Measurements from ENCODE around the gene CFAP99. TPM values are rescaled to one million over a fixed set of nuclear protein-coding genes. Genes with fewer than 3 reads are reported as not detected.

Gene CFAP99
- not detected in 2 replicates for total RNA-seq

DNA sequence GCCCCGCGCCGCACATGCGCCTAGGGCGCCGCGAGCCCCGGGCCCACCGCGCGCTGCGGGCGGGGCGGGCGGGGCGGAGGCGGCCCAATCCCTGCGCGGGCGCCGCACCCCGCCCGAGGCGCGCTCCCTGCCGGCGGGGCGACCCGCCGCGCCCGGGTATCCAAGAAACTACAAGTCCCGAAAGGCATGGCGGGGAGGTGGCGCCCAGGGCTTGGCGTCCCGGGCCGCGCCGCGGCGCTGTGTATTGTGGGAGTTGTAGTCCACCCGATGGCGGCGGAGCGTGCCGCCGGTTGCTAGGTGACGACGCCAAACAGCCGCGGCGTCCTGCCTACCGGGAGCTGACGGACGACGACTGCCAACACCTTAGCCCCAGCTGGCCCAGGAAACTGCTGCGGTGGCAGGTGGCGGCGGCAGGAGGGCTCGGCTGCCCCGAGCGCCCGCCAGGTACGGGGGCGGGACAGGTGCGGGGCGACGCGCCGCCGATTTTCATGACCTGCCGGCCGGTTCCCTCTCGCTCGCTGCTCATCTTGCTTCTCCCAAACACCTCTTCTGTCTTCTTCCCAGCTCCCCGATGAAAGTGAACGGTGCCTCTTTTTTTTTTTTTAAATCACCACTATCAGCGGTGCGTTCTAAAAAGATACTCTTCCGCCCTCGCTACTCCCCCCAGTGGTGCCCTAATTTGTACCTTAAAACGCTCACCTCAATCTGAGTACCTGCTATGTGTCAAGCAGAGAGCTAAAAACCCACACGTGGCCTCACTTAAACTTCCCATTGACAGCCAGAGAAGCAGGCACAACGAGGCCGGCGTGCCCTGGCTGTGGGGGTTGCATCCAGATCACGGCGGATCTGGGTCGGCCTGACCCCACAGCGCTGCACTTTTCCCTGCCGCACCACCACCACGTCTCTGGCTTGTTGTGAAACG, at the start of gene CFAP99:
Gene CFAP99 (plus strand): TSS at position 306 of the 922 bp plus-strand sequence.

DNA sequence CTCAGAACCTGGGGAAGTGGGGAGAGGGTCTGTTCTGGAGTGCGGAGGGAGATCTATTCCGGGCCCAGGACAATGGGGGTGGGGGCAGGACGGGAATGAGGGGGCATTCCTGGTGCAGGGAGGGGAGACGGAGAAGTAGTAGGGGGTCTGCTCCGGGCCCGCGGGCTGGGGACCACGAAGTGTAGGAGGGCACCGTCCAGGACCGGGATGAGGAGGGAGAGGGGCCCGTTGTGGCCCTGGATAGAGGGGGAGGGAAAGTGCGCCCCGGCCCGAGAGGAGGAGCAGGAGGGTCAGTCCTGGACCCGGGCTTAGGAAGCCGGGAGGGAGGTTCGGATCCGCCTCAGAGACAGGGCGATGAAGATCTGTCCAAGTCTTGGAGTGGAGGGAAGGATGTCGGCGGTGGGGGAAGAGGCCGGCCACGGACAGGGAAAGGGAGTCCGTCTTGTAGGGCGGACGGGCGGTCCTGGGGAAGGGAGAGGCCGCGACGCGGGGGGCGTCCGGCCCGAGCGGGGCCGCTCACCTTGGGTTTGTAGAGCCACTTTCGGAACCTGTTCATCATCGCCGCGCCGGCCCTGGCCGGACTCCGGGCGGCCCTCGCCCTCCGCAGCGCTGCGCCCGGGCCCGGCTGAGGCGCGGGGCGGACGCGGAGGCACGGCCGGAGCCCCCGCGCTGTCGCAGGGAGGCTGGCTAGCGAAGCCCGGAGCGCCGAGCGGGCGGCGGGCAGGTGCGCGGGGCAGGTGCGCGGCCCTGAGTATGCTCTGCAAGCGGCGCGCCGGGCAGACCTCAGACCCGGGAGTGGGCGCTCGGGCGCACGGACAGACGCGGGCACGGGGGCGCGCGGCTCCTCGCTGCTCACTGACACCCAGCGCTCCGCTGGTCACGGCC, 748 bp upstream of the CFAP99 start, which contains the start of gene ZFYVE28:
Gene ZFYVE28 (minus strand): TSS at position 881 of the 885 bp plus-strand sequence. CDS start 322 bp downstream, at position 559.

DNA sequence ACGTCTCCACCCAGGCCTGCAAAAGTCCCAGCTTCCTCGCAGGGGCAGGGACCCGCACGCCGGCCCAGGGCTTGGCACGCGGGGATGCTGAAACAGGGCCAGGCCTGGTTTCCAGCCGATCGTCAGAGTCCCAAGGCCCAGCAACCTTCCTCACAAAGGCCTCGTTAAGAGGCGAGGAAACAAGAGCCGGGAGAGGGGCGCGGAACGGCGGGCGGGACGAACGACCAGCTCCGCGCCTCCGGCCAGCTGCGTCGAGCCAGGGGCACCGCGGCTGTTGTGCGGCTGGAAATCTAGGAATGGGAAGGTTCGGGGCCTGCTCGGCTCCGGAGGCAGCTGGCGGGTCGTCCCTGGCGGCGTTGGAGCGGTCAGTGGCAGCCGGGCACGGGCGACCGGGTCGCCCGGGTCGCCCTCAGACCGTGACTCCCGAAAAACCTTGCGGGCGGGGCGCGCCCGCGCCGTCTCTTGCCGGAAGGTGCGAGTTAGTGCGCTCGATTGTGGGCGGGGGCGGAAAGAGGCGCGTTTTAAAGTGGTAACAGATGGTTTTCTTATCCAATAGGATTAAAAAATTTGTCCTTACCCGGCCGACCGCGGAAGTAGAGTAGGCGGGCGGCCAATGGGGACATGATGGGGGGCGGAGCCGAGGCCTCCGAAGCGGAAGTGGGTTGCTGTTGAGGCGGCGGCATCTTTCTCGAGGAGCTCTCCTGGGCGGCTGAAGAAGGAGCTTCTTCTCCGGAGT, 49.9 kb downstream of the CFAP99 start, which contains the start of gene RNF4:
Gene RNF4 (plus strand): TSS at position 651 of the 736 bp plus-strand sequence. CDS start 21,388 bp downstream, outside the sequence.

Other genes with a start within 250 kb of the CFAP99 start
- 7.7 and 10.7 TPM in 2 replicates for gene HAUS3, start 176.8 kb upstream of the CFAP99 start, total RNA-seq
- 3.2 and 3.5 TPM in 2 replicates for gene POLN, start 176.8 kb upstream of the CFAP99 start, total RNA-seq
- 68.3 and 79.8 TPM in 2 replicates for gene MXD4, start 156.8 kb upstream of the CFAP99 start, total RNA-seq
- 8.3 and 17.0 TPM in 2 replicates for gene ZFYVE28, start 310 bp upstream of the CFAP99 start, total RNA-seq
- gene RNF4, start 50.2 kb downstream of the CFAP99 start, total RNA-seq: 80.8 and 90.1 TPM in 2 replicates
- 21.5 and 26.8 TPM in 2 replicates for gene FAM193A, start 117.7 kb downstream of the CFAP99 start, total RNA-seq

Data from hair follicle dermal papilla cell (primary cell).